Lung (tissue), 16 donors: ENCODE measurements around the gene ZNF780B. TPM values are rescaled to one million over a fixed set of nuclear protein-coding genes. Genes with fewer than 3 reads are reported as not detected.

Source experiments
- ATAC-seq: fragments of 200-7000 bp; cut with Tn5 transposase; one replicate; pipeline ENCODE4 v1.9.1; 2020; ENCODE audit warnings: moderate number of reproducible peaks; ENCODE audit not compliant: insufficient read depth, low FRiP score
- DNase-seq, 3 donors: peaks; one replicate each; pipeline ENCODE4 v3.0.0-alpha.2; 2013 to 2017
- H3K27ac ChIP-seq, 2 donors: one replicate each; pipeline ENCODE4 v1.5.1; 2013; ENCODE audit warnings: mild to moderate bottlenecking in 2 of 2, moderate library complexity in 2 of 2, control low read depth in 1 of 2, inconsistent platforms in 1 of 2, low read depth in 1 of 2, low read length in 1 of 2
- H3K27me3 ChIP-seq, 3 donors: one replicate each; pipeline ENCODE4 v1.5.1; 2013; ENCODE audit warnings: low read length in 2 of 3; ENCODE audit not compliant: control insufficient read depth in 3 of 3, insufficient read depth in 3 of 3
- H3K36me3 ChIP-seq, 4 donors: one replicate each; pipeline ENCODE4 v1.5.1; 2013; ENCODE audit warnings: low read length in 4 of 4, mild to moderate bottlenecking in 1 of 4, moderate library complexity in 1 of 4; ENCODE audit not compliant: control insufficient read depth in 4 of 4, insufficient read depth in 4 of 4
- H3K4me1 ChIP-seq, 5 donors: one replicate each; pipeline ENCODE4 v1.5.1; 2013; ENCODE audit warnings: low read length in 5 of 5, mild to moderate bottlenecking in 2 of 5, moderate library complexity in 1 of 5; ENCODE audit not compliant: control insufficient read depth in 5 of 5, insufficient read depth in 5 of 5
- H3K4me3 ChIP-seq: one replicate; pipeline ENCODE4 v1.5.1; 2013; ENCODE audit warnings: mild to moderate bottlenecking, control low read depth, moderate library complexity
- H3K9ac ChIP-seq, 2 donors: one replicate each; pipeline ENCODE4 v1.5.1; 2013; ENCODE audit warnings: low read length in 2 of 2, control low read depth in 1 of 2; ENCODE audit not compliant: insufficient read depth in 1 of 2
- H3K9me3 ChIP-seq, 4 donors: one replicate each; pipeline ENCODE4 v1.5.1; 2013; ENCODE audit warnings: low read length in 3 of 4, mild to moderate bottlenecking in 1 of 4, moderate library complexity in 1 of 4; ENCODE audit not compliant: control insufficient read depth in 4 of 4, insufficient read depth in 3 of 4
- CTCF ChIP-seq: IDR thresholded peaks from 2 replicates; pipeline ENCODE4 v1.5.1; 2012; ENCODE audit warnings: mild to moderate bottlenecking; ENCODE audit errors: control extremely low read depth, extremely low read depth
- WGBS, 2 donors: extraction: QIAGEN DNeasy Blood & Tissue Kit; methylation state at CpG; one replicate each; pipeline ENCODE4 v1.1.7; 2013; 5-methylcytosine and 5-hydroxymethylcytosine counted together
- long read RNA-seq, 5 donors: transcript quantifications; one replicate each; lab custom pipeline, GENCODE V29; 2026
- polyA plus RNA-seq, 2 donors: library from polyadenylated mRNA; stranded (reverse); fragments of 200-250 nt; gene quantifications; one replicate each; pipeline ENCODE4 v1.2.1, GENCODE V29; 2013
- total RNA-seq, 2 donors: library from RNA; depleted of rRNA in 1 of 2; stranded (reverse); fragments of >200 nt in 1 of 2; gene quantifications; one replicate each; pipeline ENCODE4 v1.2.1, GENCODE V29; 2014 to 2021
- donor health status: control.
- donor health status: control.
- donor health status: Bipolar disorder and iron deficiency.
- donor health status: healthy.
- donor health status: DM: yes; HTN: yes; CAD: no.

Gene ZNF780B
- total RNA-seq = 10 to 100 TPM; 17.9 to 39.8 TPM
- 10 to 100 TPM in 1 of 2 donors, 1 to 10 TPM in 1; 4.7 to 14.7 TPM for polyA plus RNA-seq
- long read RNA-seq, donor 1, full-length matches to known transcripts = 3 of 3 reads
- long read RNA-seq, donor 1, partial matches to known transcripts = 0 of 3 reads
- long read RNA-seq, donor 1, other reads (novel, unspliced or antisense) = 0 of 3 reads
- long read RNA-seq, donor 2 = 0 reads
- long read RNA-seq, donor 3, partial matches to known transcripts = 5 of 5 reads
- long read RNA-seq, donor 3, other reads (novel, unspliced or antisense) = 0 of 5 reads
- long read RNA-seq, donor 4 = 0 reads
- long read RNA-seq, donor 5, full-length matches to known transcripts = 2 of 2 reads
- long read RNA-seq, donor 5, partial matches to known transcripts = 0 of 2 reads
- long read RNA-seq, donor 5, other reads (novel, unspliced or antisense) = 0 of 2 reads

GRCh38 chr19:40055832-40056504, at the start of gene ZNF780B:
TSS of gene ZNF780B (minus strand) at chr19:40056231. CDS start at chr19:40050332, 5,899 bp downstream.
- WGBS, 2 donors = 0% methylated on average over 41 of the region's 41 CpGs
- no peak for TF ChIP-seq CTCF
- H3K27me3 ChIP-seq = no peaks in the 10 kb centered on the region
- ATAC-seq (peak; percentile 90), DNase-seq (peak; percentile 63 to 82 (median 72))
- peak within 1 kb of the TSS; percentile 30 to 89 for H3K9ac ChIP-seq
- H3K4me1 ChIP-seq = peaks cover 0 to 8% (median 6%) of the 10 kb centered on the region in 5 donors
- peak within 1 kb of the TSS; percentile 59 to 75 for H3K27ac ChIP-seq
- H3K36me3 ChIP-seq = no peaks in the 10 kb centered on the region
- H3K9me3 ChIP-seq = peaks cover 0 to 22% (median 0%) of the 10 kb centered on the region in 4 donors
- H3K4me3 ChIP-seq = peak within 1 kb of the TSS; percentile 81

- DNase-seq (no peak), ATAC-seq (no peak)
- Histone ChIP-seq H3K4me3 (no peak overlapping the region), H3K27me3 (no peaks in the 10 kb centered on the region), H3K36me3 (no peaks in the 10 kb centered on the region), H3K4me1 (no peaks in the 10 kb centered on the region), H3K9ac (no peak overlapping the region), H3K27ac (no peak overlapping the region), H3K9me3 (peaks cover 0 to 1% (median 0%) of the 10 kb centered on the region in 4 donors)
- 55 to 56% methylated on average over 1 of the region's 1 CpG for WGBS, 2 donors
- no peak for TF ChIP-seq CTCF
These were observed 48.7 kb upstream of the ZNF780B start for GRCh38 chr19:40104754-40105153.

- Histone ChIP-seq H3K9me3 (peaks cover 0 to 1% (median 0%) of the 10 kb centered on the region in 4 donors), H3K27ac (no peak overlapping the region), H3K4me1 (no peaks in the 10 kb centered on the region), H3K4me3 (no peak overlapping the region), H3K27me3 (no peaks in the 10 kb centered on the region), H3K36me3 (no peaks in the 10 kb centered on the region), H3K9ac (no peak overlapping the region)
- ATAC-seq = no peak
- DNase-seq = no peak
- WGBS, 2 donors = 83 to 90% methylated on average over 4 of the region's 4 CpGs
- no peak for TF ChIP-seq CTCF
These were observed 47.6 kb upstream of the ZNF780B start for GRCh38 chr19:40103600-40103999.
